Caco-2 (cell line): ENCODE measurements around the gene STAG2. TPM values are rescaled to one million over a fixed set of nuclear protein-coding genes. Genes with fewer than 3 reads are reported as not detected.

ENCODE experiments used
- BruUV-seq: library from RNA; stranded (reverse); fragments of 400-500 nt; replicated peaks from 2 replicates; lab custom pipeline; 2021; lab: Mats Ljungman, UMichigan
- CTCF ChIA-PET: fragments of 300-600 bp; sonication (Branson Sonifier 250); formaldehyde crosslinking; loops from one replicate; lab custom pipeline; 2022; ENCODE audit warnings: antibody characterized with exemption; lab: Charles Lee
- POLR2A ChIA-PET: fragments of 300-600 bp; sonication (Branson Sonifier 250); formaldehyde crosslinking; loops from one replicate; lab custom pipeline; 2022; ENCODE audit warnings: antibody characterized with exemption; lab: Charles Lee
- DNase-seq, 2 experiments: peaks; one replicate each; pipeline versions ENCODE4 v3.0.0 to v3.0.0-alpha.2; 2020 to 2022
- H3K27me3 ChIP-seq: replicated peaks from 2 replicates; pipeline ENCODE4 v1.6.0; 2011; ENCODE audit warnings: low read length; ENCODE audit not compliant: control insufficient read depth, insufficient read depth
- H3K36me3 ChIP-seq: 2 replicates; pipeline ENCODE4 v1.5.1; 2011; ENCODE audit warnings: low read length; ENCODE audit not compliant: control insufficient read depth, insufficient read depth
- H3K4me1 ChIP-seq: fragments of 250-450 bp; sonication (Bioruptor Pico); 2 replicates; pipeline ENCODE4 v1.5.1; 2020; ENCODE audit warnings: mild to moderate bottlenecking
- H3K4me3 ChIP-seq: 2 replicates; pipeline ENCODE4 v1.5.1; 2011; ENCODE audit warnings: low read depth, mild to moderate bottlenecking, control low read depth, low read length
- H3K9me3 ChIP-seq: fragments of 250-450 bp; sonication (Bioruptor Pico); 2 replicates; pipeline ENCODE4 v1.5.1; 2020; ENCODE audit warnings: mild to moderate bottlenecking, moderate library complexity
- H3K27ac Mint-ChIP-seq: one replicate; pipeline ENCODE4 v1.8.0; 2022; ENCODE audit warnings: mixed read lengths; ENCODE audit not compliant: unreplicated experiment
- H3K27me3 Mint-ChIP-seq: one replicate; pipeline ENCODE4 v1.8.0; 2022; ENCODE audit warnings: mixed read lengths; ENCODE audit not compliant: insufficient read depth, unreplicated experiment
- H3K36me3 Mint-ChIP-seq: one replicate; pipeline ENCODE4 v1.8.0; 2022; ENCODE audit warnings: mild to moderate bottlenecking, mixed read lengths; ENCODE audit not compliant: insufficient read depth, unreplicated experiment
- H3K4me1 Mint-ChIP-seq: one replicate; pipeline ENCODE4 v1.8.0; 2022; ENCODE audit warnings: low read depth, mixed read lengths; ENCODE audit not compliant: unreplicated experiment
- H3K4me3 Mint-ChIP-seq: one replicate; pipeline ENCODE4 v1.8.0; 2022; ENCODE audit warnings: mild to moderate bottlenecking, moderate library complexity, mixed read lengths; ENCODE audit not compliant: unreplicated experiment
- H3K9me3 Mint-ChIP-seq: one replicate; pipeline ENCODE4 v1.8.0; 2022; ENCODE audit warnings: mixed read lengths; ENCODE audit not compliant: unreplicated experiment
- CTCF ChIP-seq, 2 experiments: fragments of 200-600 bp in 1 of 2; IDR thresholded peaks; 1 replicate in 1 of 2; 2 replicates in 1 of 2; pipeline versions ENCODE4 v1.5.1 to v1.8.0; 2011 to 2022; ENCODE audit warnings: antibody characterized with exemption in 1 of 2, control low read depth in 1 of 2, inconsistent platforms in 1 of 2, low read depth in 1 of 2, low read length in 1 of 2, mild to moderate bottlenecking in 1 of 2, moderate library complexity in 1 of 2; ENCODE audit not compliant: insufficient read depth in 1 of 2, severe bottlenecking in 1 of 2, unreplicated experiment in 1 of 2
- intact Hi-C: fragments of 100-400 bp; cut with micrococcal nuclease; formaldehyde crosslinking; loops from one replicate; pipeline ENCODE4 v1.10.0; 2022; ENCODE audit not compliant: unreplicated experiment
- total RNA-seq: library from RNA; stranded (reverse); gene quantifications from 2 replicates; pipeline ENCODE4 v1.2.3, GENCODE V29; 2022

The STAG2 gene
- total RNA-seq, 1 experiment from 2014 or later: 65.1 TPM

GRCh38 chrX:124087000-124087746 is 125.7 kb downstream of the STAG2 start:
- Histone ChIP-seq H3K4me1 (no peaks in the 10 kb centered on the region), H3K27me3 (no peaks in the 10 kb centered on the region), H3K9me3 (no peaks in the 10 kb centered on the region), H3K36me3 (no peaks in the 10 kb centered on the region), H3K4me3 (no peak overlapping the region)
- H3K4me1 Mint-ChIP-seq: no peaks in the 10 kb centered on the region
- CTCF ChIA-PET: no interaction called here
- no peak overlapping the region for H3K4me3 Mint-ChIP-seq
- no peak overlapping the region for H3K27ac Mint-ChIP-seq
- H3K27me3 Mint-ChIP-seq: no peaks in the 10 kb centered on the region
- intact Hi-C loops: no loop called here
- H3K36me3 Mint-ChIP-seq: peaks cover 51% of the 10 kb centered on the region
- POLR2A ChIA-PET: no interaction called here
- no TSS peak for BruUV-seq
- DNase-seq: no peak
- TF ChIP-seq CTCF (IDR thresholded peaks at IDR 0.05; ENCODE audit: insufficient read depth in 1 of 2, low read depth in 1 of 2, low read length in 1 of 2, severe bottlenecking in 1 of 2, unreplicated experiment in 1 of 2): no peak
- no peaks in the 10 kb centered on the region for H3K9me3 Mint-ChIP-seq

GRCh38 chrX:124093222-124093621 is 131.7 kb downstream of the STAG2 start:
- ChIA-PET POLR2A (no interaction called here), CTCF (no interaction called here)
- no peaks in the 10 kb centered on the region for H3K27me3 Mint-ChIP-seq
- Histone ChIP-seq H3K9me3 (no peaks in the 10 kb centered on the region), H3K4me1 (no peaks in the 10 kb centered on the region), H3K36me3 (no peaks in the 10 kb centered on the region), H3K4me3 (no peak overlapping the region), H3K27me3 (no peaks in the 10 kb centered on the region)
- H3K4me3 Mint-ChIP-seq: no peak overlapping the region
- intact Hi-C loops: no loop called here
- DNase-seq: no peak
- no TSS peak for BruUV-seq
- no peaks in the 10 kb centered on the region for H3K4me1 Mint-ChIP-seq
- peaks cover 67% of the 10 kb centered on the region for H3K36me3 Mint-ChIP-seq
- H3K9me3 Mint-ChIP-seq: no peaks in the 10 kb centered on the region
- TF ChIP-seq CTCF (IDR thresholded peaks at IDR 0.05; ENCODE audit: insufficient read depth in 1 of 2, low read depth in 1 of 2, low read length in 1 of 2, severe bottlenecking in 1 of 2, unreplicated experiment in 1 of 2): no peak
- no peak overlapping the region for H3K27ac Mint-ChIP-seq

- H3K27me3 ChIP-seq: no peaks in the 10 kb centered on the region
- no peak overlapping the region for H3K4me3 Mint-ChIP-seq
- no peaks in the 10 kb centered on the region for H3K4me1 ChIP-seq
- H3K9me3 ChIP-seq: no peaks in the 10 kb centered on the region
- no TSS peak for BruUV-seq
- peaks cover 48% of the 10 kb centered on the region for H3K36me3 Mint-ChIP-seq
- no peaks in the 10 kb centered on the region for H3K27me3 Mint-ChIP-seq
- intact Hi-C loops: loop anchor here (5.0 kb wide), 1 partner anchor 115 kb away; no protein-coding TSS in a partner anchor
- no peak for TF ChIP-seq CTCF (IDR thresholded peaks at IDR 0.05; ENCODE audit: insufficient read depth in 1 of 2, low read depth in 1 of 2, low read length in 1 of 2, severe bottlenecking in 1 of 2, unreplicated experiment in 1 of 2)
- no peak overlapping the region for H3K27ac Mint-ChIP-seq
- no peak overlapping the region for H3K4me3 ChIP-seq
- no peaks in the 10 kb centered on the region for H3K9me3 Mint-ChIP-seq
- no peak for DNase-seq
- POLR2A ChIA-PET: no interaction called here
- no peaks in the 10 kb centered on the region for H3K36me3 ChIP-seq
- H3K4me1 Mint-ChIP-seq: no peaks in the 10 kb centered on the region
- CTCF ChIA-PET: interaction anchor here (1.3 kb wide), 1 partner anchor 317 kb away, joined by 4 read pairs; no protein-coding TSS in a partner anchor
Measured at GRCh38 chrX:124097116-124097515, 135.6 kb downstream of the STAG2 start.
